ENCODE data around the gene MAP2K5.

Gene MAP2K5

DNA sequence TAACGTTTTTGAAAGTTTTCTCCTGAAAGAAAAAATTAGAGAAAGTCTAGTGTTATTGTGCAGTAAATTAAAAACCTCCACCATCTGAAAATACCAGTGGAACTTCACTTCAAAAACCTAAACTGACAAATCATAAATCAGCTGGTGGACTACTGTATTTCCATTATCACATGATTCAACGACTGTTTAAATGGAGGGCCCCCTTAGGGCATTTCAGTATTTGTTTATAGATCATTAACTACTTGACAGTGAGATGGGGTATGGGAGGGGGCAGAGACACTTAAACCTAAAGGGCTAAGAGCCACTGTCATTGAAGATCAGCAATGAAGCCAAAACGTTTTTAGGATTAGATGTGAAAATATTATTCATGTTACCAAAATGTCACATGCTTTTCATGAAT is 30.4 kb upstream of the MAP2K5 start:
- TF ChIP-seq CTCF (IDR thresholded peaks at IDR 0.05; ENCODE audit: low read depth, low read length) (no peak), EZH2phosphoT487 (IDR thresholded peaks at IDR 0.05; ENCODE audit: low read depth) (no peak)
- H3K27ac ChIP-seq (ENCODE audit: low read length), result no peak overlapping the region
- peaks cover 6% of the 10 kb centered on the region for H3K4me1 ChIP-seq (ENCODE audit: low read length)
- H3K79me2 ChIP-seq (ENCODE audit: low read length), result no peaks in the 10 kb centered on the region
- no peaks in the 10 kb centered on the region for H3K9me3 ChIP-seq (ENCODE audit: insufficient read depth, low read length)
- peaks cover 10% of the 10 kb centered on the region for H3K36me3 ChIP-seq (replicated peaks; ENCODE audit: low read depth, low read length)
- no peaks in the 10 kb centered on the region for H3K27me3 ChIP-seq (ENCODE audit: low read depth, low read length)
- H3K4me2 ChIP-seq (ENCODE audit: low read length), result no peak overlapping the region
- no peak overlapping the region for H3K4me3 ChIP-seq (ENCODE audit: low read length)
- no peak overlapping the region for H3K9ac ChIP-seq (ENCODE audit: low read length)
- H2AFZ ChIP-seq (ENCODE audit: low read depth, low read length), result no peak overlapping the region
- no peaks in the 10 kb centered on the region for H4K20me1 ChIP-seq (ENCODE audit: insufficient read depth, low read length)

DNA sequence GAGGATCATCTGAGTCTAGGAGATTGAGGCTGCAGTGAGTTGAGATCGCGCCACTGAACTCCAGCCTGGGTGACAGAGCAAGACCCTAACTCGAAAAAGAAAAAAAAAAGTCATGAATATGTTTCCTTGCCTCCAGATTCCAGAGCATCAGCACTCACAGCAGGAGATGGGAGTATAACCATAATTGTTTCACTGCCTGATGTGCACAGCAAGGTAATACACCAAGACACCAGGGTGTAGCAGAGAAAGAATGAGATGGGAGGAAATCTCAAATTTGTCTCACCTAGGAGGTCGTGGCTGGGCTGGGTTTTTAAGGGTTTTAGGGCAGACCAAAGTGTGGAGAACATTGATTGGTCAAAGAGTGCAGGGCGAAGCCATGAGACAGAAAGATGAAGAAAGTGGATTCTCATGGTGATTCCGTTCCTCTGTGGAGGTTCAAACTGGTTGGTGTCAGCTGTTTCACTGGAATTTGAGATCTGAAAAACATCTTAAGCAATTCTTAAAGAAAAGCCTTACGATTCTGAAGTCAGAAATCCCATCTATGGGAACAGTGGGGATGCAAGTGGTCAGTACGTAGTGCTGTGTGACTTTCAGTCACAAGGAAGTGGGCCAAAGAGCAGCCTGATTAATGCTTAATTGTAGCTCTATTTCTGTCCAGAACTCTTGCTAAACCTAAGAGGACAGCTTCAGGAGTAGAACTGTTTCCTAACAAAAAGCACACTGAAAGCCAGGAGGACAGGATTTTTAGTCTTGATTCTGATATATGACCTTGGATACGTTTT is 29.4 kb upstream of the MAP2K5 start:
- H3K79me2 ChIP-seq (ENCODE audit: low read length), result no peaks in the 10 kb centered on the region
- H4K20me1 ChIP-seq (ENCODE audit: insufficient read depth, low read length), result no peaks in the 10 kb centered on the region
- no peaks in the 10 kb centered on the region for H3K9me3 ChIP-seq (ENCODE audit: insufficient read depth, low read length)
- TF ChIP-seq CTCF (IDR thresholded peaks at IDR 0.05; ENCODE audit: low read depth, low read length) (no peak), EZH2phosphoT487 (IDR thresholded peaks at IDR 0.05; ENCODE audit: low read depth) (no peak)
- peaks cover 4% of the 10 kb centered on the region; the same call in 1 of the 2 replicates for H3K4me1 ChIP-seq (ENCODE audit: low read length)
- H3K36me3 ChIP-seq (replicated peaks; ENCODE audit: low read depth, low read length), result peaks cover 9% of the 10 kb centered on the region
- no peak overlapping the region for H3K27ac ChIP-seq (ENCODE audit: low read length)
- H2AFZ ChIP-seq (ENCODE audit: low read depth, low read length), result no peak overlapping the region
- no peak overlapping the region for H3K9ac ChIP-seq (ENCODE audit: low read length)
- H3K4me2 ChIP-seq (ENCODE audit: low read length), result no peak overlapping the region
- H3K4me3 ChIP-seq (ENCODE audit: low read length), result no peak overlapping the region
- no peaks in the 10 kb centered on the region for H3K27me3 ChIP-seq (ENCODE audit: low read depth, low read length)

DNA sequence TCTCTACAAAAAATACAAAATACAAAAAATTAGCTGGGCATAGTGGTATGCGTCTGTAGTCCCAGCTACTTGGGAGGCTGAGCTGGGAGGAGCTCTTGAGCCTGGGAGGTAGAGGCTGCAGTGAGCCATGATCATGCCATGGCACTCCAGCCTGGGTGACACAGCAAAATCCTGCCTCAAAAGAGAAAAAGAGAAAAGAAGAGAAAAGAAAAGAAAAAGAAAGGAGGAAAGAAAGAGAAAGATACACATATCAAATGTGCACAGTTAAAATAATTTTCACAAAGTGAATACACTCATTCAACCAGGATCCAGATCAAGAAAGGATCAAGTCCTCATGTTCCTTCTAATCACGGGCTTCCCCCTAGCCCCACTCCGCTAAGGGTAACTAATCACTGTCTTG is 27.4 kb upstream of the MAP2K5 start:
- H3K4me3 ChIP-seq (ENCODE audit: low read length), result no peak overlapping the region
- H2AFZ ChIP-seq (ENCODE audit: low read depth, low read length), result no peak overlapping the region
- H3K4me1 ChIP-seq (ENCODE audit: low read length), result peaks cover under 1% of the 10 kb centered on the region; the same call in 1 of the 2 replicates
- H3K4me2 ChIP-seq (ENCODE audit: low read length), result no peak overlapping the region
- H4K20me1 ChIP-seq (ENCODE audit: insufficient read depth, low read length), result no peaks in the 10 kb centered on the region
- peaks cover 7% of the 10 kb centered on the region for H3K36me3 ChIP-seq (replicated peaks; ENCODE audit: low read depth, low read length)
- H3K9ac ChIP-seq (ENCODE audit: low read length), result no peak overlapping the region
- H3K27ac ChIP-seq (ENCODE audit: low read length), result no peak overlapping the region
- no peaks in the 10 kb centered on the region for H3K79me2 ChIP-seq (ENCODE audit: low read length)
- no peaks in the 10 kb centered on the region for H3K27me3 ChIP-seq (ENCODE audit: low read depth, low read length)
- H3K9me3 ChIP-seq (ENCODE audit: insufficient read depth, low read length), result no peaks in the 10 kb centered on the region
- no peak for TF ChIP-seq EZH2phosphoT487 (IDR thresholded peaks at IDR 0.05; ENCODE audit: low read depth)
- no peak for TF ChIP-seq CTCF (IDR thresholded peaks at IDR 0.05; ENCODE audit: low read depth, low read length)

GRCh38 chr15:67515557-67515956 is 26.9 kb upstream of the MAP2K5 start:
- H2AFZ ChIP-seq (ENCODE audit: low read depth, low read length), result no peak overlapping the region
- H3K9ac ChIP-seq (ENCODE audit: low read length), result no peak overlapping the region
- H3K4me2 ChIP-seq (ENCODE audit: low read length), result no peak overlapping the region
- no peaks in the 10 kb centered on the region for H3K27me3 ChIP-seq (ENCODE audit: low read depth, low read length)
- H3K4me1 ChIP-seq (ENCODE audit: low read length), result peaks cover 4% of the 10 kb centered on the region; the same call in 1 of the 2 replicates
- peaks cover 5% of the 10 kb centered on the region for H3K36me3 ChIP-seq (replicated peaks; ENCODE audit: low read depth, low read length)
- no peak overlapping the region for H3K4me3 ChIP-seq (ENCODE audit: low read length)
- H3K9me3 ChIP-seq (ENCODE audit: insufficient read depth, low read length), result no peaks in the 10 kb centered on the region
- H3K79me2 ChIP-seq (ENCODE audit: low read length), result peaks cover 4% of the 10 kb centered on the region; the same call in 1 of the 2 replicates
- no peak overlapping the region for H3K27ac ChIP-seq (ENCODE audit: low read length)
- H4K20me1 ChIP-seq (ENCODE audit: insufficient read depth, low read length), result no peaks in the 10 kb centered on the region
- TF ChIP-seq EZH2phosphoT487 (IDR thresholded peaks at IDR 0.05; ENCODE audit: low read depth), result no peak
- no peak for TF ChIP-seq CTCF (IDR thresholded peaks at IDR 0.05; ENCODE audit: low read depth, low read length)

All from OCI-LY3 (cell line).